ENCODE measurements around the gene EFNA5.

DNA sequence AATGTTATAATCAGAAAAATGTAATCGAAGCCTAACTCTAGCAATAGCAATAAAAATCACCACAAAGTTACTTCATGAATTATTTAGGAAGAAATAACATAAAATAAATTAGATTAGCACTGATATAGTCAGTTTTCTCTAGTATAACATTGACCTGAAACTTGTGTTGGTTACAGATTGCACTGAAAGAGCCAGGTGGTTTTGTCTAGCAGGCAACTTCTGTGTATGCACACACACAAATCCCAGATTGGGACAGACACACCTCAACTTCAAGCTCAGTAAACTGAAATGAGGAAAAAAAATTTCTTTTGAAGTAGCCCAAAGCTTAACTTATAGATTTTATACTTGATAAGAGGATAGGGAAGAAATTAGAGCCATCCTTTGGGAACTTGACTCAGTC, 129.3 kb downstream of the EFNA5 start:
- TF ChIP-seq TAF1 (IDR thresholded peaks at IDR 0.05; ENCODE audit: low read depth, low read length) = no peak
- TF ChIP-seq EZH2 (IDR thresholded peaks at IDR 0.05; ENCODE audit: low read depth, low read length, severe bottlenecking) = no peak
- TF ChIP-seq, protein P1, sequence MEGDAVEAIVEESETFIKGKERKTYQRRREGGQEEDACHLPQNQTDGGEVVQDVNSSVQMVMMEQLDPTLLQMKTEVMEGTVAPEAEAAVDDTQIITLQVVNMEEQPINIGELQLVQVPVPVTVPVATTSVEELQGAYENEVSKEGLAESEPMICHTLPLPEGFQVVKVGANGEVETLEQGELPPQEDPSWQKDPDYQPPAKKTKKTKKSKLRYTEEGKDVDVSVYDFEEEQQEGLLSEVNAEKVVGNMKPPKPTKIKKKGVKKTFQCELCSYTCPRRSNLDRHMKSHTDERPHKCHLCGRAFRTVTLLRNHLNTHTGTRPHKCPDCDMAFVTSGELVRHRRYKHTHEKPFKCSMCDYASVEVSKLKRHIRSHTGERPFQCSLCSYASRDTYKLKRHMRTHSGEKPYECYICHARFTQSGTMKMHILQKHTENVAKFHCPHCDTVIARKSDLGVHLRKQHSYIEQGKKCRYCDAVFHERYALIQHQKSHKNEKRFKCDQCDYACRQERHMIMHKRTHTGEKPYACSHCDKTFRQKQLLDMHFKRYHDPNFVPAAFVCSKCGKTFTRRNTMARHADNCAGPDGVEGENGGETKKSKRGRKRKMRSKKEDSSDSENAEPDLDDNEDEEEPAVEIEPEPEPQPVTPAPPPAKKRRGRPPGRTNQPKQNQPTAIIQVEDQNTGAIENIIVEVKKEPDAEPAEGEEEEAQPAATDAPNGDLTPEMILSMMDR (IDR thresholded peaks at IDR 0.05; ENCODE audit: control extremely low read depth in 1 of 3, insufficient read depth in 1 of 3, low read depth in 1 of 3, low read length in 3 of 3) = no peak
- TF ChIP-seq TCF12 (IDR thresholded peaks at IDR 0.05; ENCODE audit: low read depth, low read length) = no peak
- no peak for TF ChIP-seq PHF8 (conservative IDR thresholded peaks at IDR 0.05; ENCODE audit: low read depth, low read length)
- TF ChIP-seq RAD21 (IDR thresholded peaks at IDR 0.05 in 1 of 2, conservative IDR thresholded peaks at IDR 0.05 in 1 of 2; ENCODE audit: low read depth in 2 of 2, low read length in 2 of 2) = no peak
- TF ChIP-seq EGR1 (IDR thresholded peaks at IDR 0.05; ENCODE audit: borderline replicate concordance, low read depth, low read length) = no peak

Data from H1 (cell line).